Measurements from ENCODE around the gene ATXN8OS. TPM values are rescaled to one million over a fixed set of nuclear protein-coding genes. Genes with fewer than 3 reads are reported as not detected.
"Not testable (repeated sequence)": the region's sequence is repeated elsewhere in the genome, so short reads cannot be mapped to it uniquely, and the experiment has no call there.

The ATXN8OS gene
- total and polyA plus RNA-seq, 2 experiments from 2014 or later = 0.23 TPM; not detected in 1

GRCh38 chr13:70117338-70117905 is 9.8 kb downstream of the ATXN8OS start:
- no peaks in the 10 kb centered on the region for H3K9me3 ChIP-seq (ENCODE audit: low read depth)
- H3K27ac ChIP-seq = no peak overlapping the region
- H3K4me3 ChIP-seq = no peak overlapping the region
- H3K4me1 ChIP-seq (ENCODE audit: insufficient read depth) = no peaks in the 10 kb centered on the region
- no peaks in the 10 kb centered on the region for H4K20me1 ChIP-seq (ENCODE audit: insufficient read depth, poor library complexity, severe bottlenecking)
- H3K36me3 ChIP-seq (replicated peaks; ENCODE audit: insufficient read depth, low read depth) = no peaks in the 10 kb centered on the region
- DNase-seq (ENCODE audit: low spot score) = no peak
- H3K9me2 ChIP-seq (replicated peaks; ENCODE audit: insufficient read depth) = no peaks in the 10 kb centered on the region
- TF ChIP-seq, protein P1, sequence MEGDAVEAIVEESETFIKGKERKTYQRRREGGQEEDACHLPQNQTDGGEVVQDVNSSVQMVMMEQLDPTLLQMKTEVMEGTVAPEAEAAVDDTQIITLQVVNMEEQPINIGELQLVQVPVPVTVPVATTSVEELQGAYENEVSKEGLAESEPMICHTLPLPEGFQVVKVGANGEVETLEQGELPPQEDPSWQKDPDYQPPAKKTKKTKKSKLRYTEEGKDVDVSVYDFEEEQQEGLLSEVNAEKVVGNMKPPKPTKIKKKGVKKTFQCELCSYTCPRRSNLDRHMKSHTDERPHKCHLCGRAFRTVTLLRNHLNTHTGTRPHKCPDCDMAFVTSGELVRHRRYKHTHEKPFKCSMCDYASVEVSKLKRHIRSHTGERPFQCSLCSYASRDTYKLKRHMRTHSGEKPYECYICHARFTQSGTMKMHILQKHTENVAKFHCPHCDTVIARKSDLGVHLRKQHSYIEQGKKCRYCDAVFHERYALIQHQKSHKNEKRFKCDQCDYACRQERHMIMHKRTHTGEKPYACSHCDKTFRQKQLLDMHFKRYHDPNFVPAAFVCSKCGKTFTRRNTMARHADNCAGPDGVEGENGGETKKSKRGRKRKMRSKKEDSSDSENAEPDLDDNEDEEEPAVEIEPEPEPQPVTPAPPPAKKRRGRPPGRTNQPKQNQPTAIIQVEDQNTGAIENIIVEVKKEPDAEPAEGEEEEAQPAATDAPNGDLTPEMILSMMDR (IDR thresholded peaks at IDR 0.05; ENCODE audit: poor library complexity) = no peak
- TF ChIP-seq EZH2phosphoT487 (IDR thresholded peaks at IDR 0.05; ENCODE audit: low read depth, severe bottlenecking, unreplicated experiment) = no peak
- TF ChIP-seq EZH2 (IDR thresholded peaks at IDR 0.05; ENCODE audit: borderline replicate concordance) = no peak
- peak overlapping the region; percentile 3 for H3K4me2 ChIP-seq
- H2AFZ ChIP-seq = no peak overlapping the region
- WGBS (ENCODE audit: low lambda C conversion rate, missing lambda C conversion rate) = 38% methylated on average over 2 of the region's 2 CpGs
- no peaks in the 10 kb centered on the region for H3K27me3 ChIP-seq
- H3K79me2 ChIP-seq = no peaks in the 10 kb centered on the region

- Histone ChIP-seq H3K9me2 (replicated peaks; ENCODE audit: insufficient read depth) (no peaks in the 10 kb centered on the region), H3K36me3 (replicated peaks; ENCODE audit: insufficient read depth, low read depth) (no peaks in the 10 kb centered on the region), H3K9me3 (ENCODE audit: low read depth) (no peaks in the 10 kb centered on the region), H3K4me3 (no peak overlapping the region), H3K4me1 (ENCODE audit: insufficient read depth) (no peaks in the 10 kb centered on the region), H2AFZ (no peak overlapping the region), H3K79me2 (no peaks in the 10 kb centered on the region), H4K20me1 (ENCODE audit: insufficient read depth, poor library complexity, severe bottlenecking) (no peaks in the 10 kb centered on the region), H3K27me3 (no peaks in the 10 kb centered on the region), H3K27ac (no peak overlapping the region), H3K4me2 (no peak overlapping the region)
- TF ChIP-seq EZH2phosphoT487 (IDR thresholded peaks at IDR 0.05; ENCODE audit: low read depth, severe bottlenecking, unreplicated experiment) (no peak), EZH2 (IDR thresholded peaks at IDR 0.05; ENCODE audit: borderline replicate concordance) (no peak)
- TF ChIP-seq, protein P1 (IDR thresholded peaks at IDR 0.05; ENCODE audit: poor library complexity) = no peak
- DNase-seq (ENCODE audit: low spot score) = no peak
- WGBS (ENCODE audit: low lambda C conversion rate, missing lambda C conversion rate) = 62% methylated on average over 5 of the region's 5 CpGs
Observed at GRCh38 chr13:70125693-70126092, 18.1 kb downstream of the ATXN8OS start.

- no peaks in the 10 kb centered on the region for H3K9me3 ChIP-seq (ENCODE audit: low read depth)
- H4K20me1 ChIP-seq (ENCODE audit: insufficient read depth, poor library complexity, severe bottlenecking) = no peaks in the 10 kb centered on the region
- H2AFZ ChIP-seq = no peak overlapping the region
- TF ChIP-seq, protein P1 (IDR thresholded peaks at IDR 0.05; ENCODE audit: poor library complexity) = no peak
- TF ChIP-seq EZH2 (IDR thresholded peaks at IDR 0.05; ENCODE audit: borderline replicate concordance) = no peak
- TF ChIP-seq EZH2phosphoT487 (IDR thresholded peaks at IDR 0.05; ENCODE audit: low read depth, severe bottlenecking, unreplicated experiment) = no peak
- DNase-seq (ENCODE audit: low spot score) = no peak
- H3K4me1 ChIP-seq (ENCODE audit: insufficient read depth) = no peaks in the 10 kb centered on the region
- no peak overlapping the region for H3K27ac ChIP-seq
- no peak overlapping the region for H3K4me3 ChIP-seq
- WGBS (ENCODE audit: low lambda C conversion rate, missing lambda C conversion rate) = 60% methylated on average over 2 of the region's 2 CpGs
- H3K9me2 ChIP-seq (replicated peaks; ENCODE audit: insufficient read depth) = no peaks in the 10 kb centered on the region
- no peaks in the 10 kb centered on the region for H3K27me3 ChIP-seq
- H3K79me2 ChIP-seq = no peaks in the 10 kb centered on the region
- no peak overlapping the region for H3K4me2 ChIP-seq
- no peaks in the 10 kb centered on the region for H3K36me3 ChIP-seq (replicated peaks; ENCODE audit: insufficient read depth, low read depth)
Observed at GRCh38 chr13:70128098-70128497, 20.5 kb downstream of the ATXN8OS start.

GRCh38 chr13:70142658-70143057 is 35.0 kb downstream of the ATXN8OS start:
- not testable (repeated sequence) for H3K4me2 ChIP-seq; H3K27me3 ChIP-seq; H3K27ac ChIP-seq; H3K4me3 ChIP-seq; H3K36me3 ChIP-seq (replicated peaks; ENCODE audit: insufficient read depth, low read depth); H3K79me2 ChIP-seq; H3K9me2 ChIP-seq (replicated peaks; ENCODE audit: insufficient read depth); H4K20me1 ChIP-seq (ENCODE audit: insufficient read depth, poor library complexity, severe bottlenecking); H3K4me1 ChIP-seq (ENCODE audit: insufficient read depth); H3K9me3 ChIP-seq (ENCODE audit: low read depth); H2AFZ ChIP-seq; DNase-seq (ENCODE audit: low spot score)
- 88% methylated on average over 12 of the region's 12 CpGs for WGBS (ENCODE audit: low lambda C conversion rate, missing lambda C conversion rate)
